GM12892 (cell line): Measurements from ENCODE around the gene ENDOD1. TPM values are rescaled to one million over a fixed set of nuclear protein-coding genes. Genes with fewer than 3 reads are reported as not detected.
A peak's percentile ranks its signal among the peaks of the same experiment; 100 is the strongest.
"Not testable (repeated sequence)": the region's sequence is repeated elsewhere in the genome, so short reads cannot be mapped to it uniquely, and the experiment has no call there.

ENCODE experiments used
- DNase-seq: peaks from one replicate; pipeline ENCODE4 v3.0.0; 2011; ENCODE audit not compliant: insufficient read length
- FAIRE-seq: peaks from 2 replicates; lab custom pipeline; 2011; peaks lifted over from hg19 to GRCh38; lab: Jason Lieb, UNC
- POLR2A ChIP-seq: IDR thresholded peaks from 2 replicates; pipeline ENCODE4 v1.6.1; 2011; ENCODE audit warnings: low read depth, low read length, control low read depth
- POLR2AphosphoS5 ChIP-seq: IDR thresholded peaks from 2 replicates; pipeline ENCODE4 v1.6.1; 2011; ENCODE audit warnings: low read depth, low read length, control low read depth
- TAF1 ChIP-seq: IDR thresholded peaks from 2 replicates; pipeline ENCODE4 v1.6.1; 2011; ENCODE audit warnings: low read depth, mild to moderate bottlenecking, control low read depth, low read length, borderline replicate concordance
- polyA plus RNA-seq: library from polyadenylated mRNA; unstranded; fragments of >200 nt; gene quantifications from one replicate; pipeline ENCODE4 v1.2.1, GENCODE V29; 2012; ENCODE audit warnings: missing spikeins, inconsistent platforms; ENCODE audit not compliant: missing spikeins

Gene ENDOD1, protein sequence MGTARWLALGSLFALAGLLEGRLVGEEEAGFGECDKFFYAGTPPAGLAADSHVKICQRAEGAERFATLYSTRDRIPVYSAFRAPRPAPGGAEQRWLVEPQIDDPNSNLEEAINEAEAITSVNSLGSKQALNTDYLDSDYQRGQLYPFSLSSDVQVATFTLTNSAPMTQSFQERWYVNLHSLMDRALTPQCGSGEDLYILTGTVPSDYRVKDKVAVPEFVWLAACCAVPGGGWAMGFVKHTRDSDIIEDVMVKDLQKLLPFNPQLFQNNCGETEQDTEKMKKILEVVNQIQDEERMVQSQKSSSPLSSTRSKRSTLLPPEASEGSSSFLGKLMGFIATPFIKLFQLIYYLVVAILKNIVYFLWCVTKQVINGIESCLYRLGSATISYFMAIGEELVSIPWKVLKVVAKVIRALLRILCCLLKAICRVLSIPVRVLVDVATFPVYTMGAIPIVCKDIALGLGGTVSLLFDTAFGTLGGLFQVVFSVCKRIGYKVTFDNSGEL
- polyA plus RNA-seq: 8.5 TPM

DNA sequence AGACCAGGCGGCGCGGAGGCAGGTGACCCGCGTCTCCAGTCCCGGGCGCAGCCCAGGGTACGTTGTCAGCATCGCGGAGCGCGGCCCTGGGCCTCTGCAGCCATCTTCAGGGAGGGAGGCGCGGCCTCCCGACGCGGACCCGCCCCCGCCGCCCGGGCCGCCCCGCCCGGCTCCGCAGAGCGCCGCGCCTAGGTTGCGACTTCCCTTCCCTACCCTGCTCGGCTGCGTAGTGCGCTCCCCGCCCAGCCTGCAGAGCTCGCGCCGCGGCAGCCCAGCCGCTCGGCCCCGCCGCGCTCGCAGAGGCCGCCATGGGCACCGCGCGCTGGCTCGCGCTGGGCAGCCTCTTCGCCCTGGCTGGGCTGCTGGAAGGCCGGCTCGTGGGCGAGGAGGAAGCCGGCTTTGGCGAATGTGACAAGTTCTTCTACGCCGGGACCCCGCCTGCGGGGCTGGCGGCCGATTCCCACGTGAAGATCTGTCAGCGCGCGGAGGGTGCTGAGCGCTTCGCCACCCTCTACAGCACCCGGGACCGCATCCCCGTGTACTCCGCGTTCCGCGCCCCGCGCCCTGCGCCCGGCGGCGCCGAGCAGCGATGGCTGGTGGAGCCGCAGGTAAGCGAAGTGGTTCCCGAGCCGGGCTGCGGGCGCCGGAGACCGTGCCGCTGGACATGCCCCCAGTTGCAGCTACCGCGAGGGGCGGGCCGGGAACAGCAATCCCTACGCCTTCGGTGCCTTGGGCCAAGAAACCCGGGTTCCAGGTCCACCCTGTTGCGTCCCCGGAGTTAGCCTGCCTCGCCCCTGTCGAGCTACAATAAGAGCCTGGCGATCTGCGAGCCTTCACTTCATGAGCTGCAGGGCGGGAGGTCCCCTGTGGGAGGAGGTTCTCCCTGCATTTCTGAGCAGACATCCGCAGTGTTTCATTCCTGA is at the start of gene ENDOD1:
TSS of gene ENDOD1 (plus strand) at position 227 of the 923 bp plus-strand sequence. CDS start at position 309, 82 bp downstream.
- peak; percentile 97 for FAIRE-seq
- TF ChIP-seq POLR2A (peak; percentile 86), POLR2AphosphoS5 (peak; percentile 60), TAF1 (peak; percentile 68)

DNA sequence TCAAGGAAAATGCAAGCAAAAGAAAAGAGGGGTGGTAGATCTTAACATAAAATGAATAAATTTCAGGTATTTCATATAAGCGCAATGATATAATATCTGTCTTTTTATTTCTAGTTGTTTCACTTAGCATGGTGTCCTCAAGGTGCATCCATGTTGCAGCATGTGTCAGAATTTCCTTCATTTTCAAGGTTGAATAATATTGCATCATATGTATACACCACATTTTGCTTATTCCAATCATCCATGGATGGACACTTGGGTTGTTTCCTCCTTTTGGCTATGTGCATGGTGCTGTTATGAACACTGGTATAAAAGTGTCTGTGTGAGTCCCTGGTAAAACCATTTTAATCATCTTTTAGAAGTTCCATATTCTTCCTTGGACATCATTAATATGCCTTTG is 47.4 kb upstream of the ENDOD1 start:
- DNase-seq: no peak
- FAIRE-seq: no peak
- no peak for TF ChIP-seq POLR2A
- TF ChIP-seq POLR2AphosphoS5: no peak
- no peak for TF ChIP-seq TAF1

More for the DNA sequence above, at the start of gene ENDOD1:
- peak; percentile 82 for DNase-seq

DNA sequence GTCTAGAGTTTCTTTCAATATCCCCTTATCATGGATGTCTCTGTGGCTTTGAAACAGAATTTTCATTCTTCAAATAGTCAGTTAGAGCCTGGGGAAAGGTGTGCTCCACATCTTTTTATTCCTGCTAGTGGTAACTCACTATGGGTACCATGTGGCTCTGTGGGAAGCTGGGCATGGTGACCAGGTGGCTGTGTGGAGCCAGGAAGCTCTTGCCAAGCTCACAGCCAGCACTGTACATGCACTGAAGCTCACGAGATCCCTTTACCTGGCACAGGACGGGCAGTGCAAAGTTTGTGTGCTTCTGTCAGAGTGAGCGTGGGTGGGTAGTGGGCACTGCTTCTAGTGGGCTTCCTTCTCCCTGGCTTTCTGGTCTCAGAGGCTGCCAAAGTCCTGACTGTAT is 46.7 kb upstream of the ENDOD1 start:
- DNase-seq (no peak), FAIRE-seq (no peak)
- TF ChIP-seq POLR2A (no peak), TAF1 (no peak), POLR2AphosphoS5 (no peak)

DNA sequence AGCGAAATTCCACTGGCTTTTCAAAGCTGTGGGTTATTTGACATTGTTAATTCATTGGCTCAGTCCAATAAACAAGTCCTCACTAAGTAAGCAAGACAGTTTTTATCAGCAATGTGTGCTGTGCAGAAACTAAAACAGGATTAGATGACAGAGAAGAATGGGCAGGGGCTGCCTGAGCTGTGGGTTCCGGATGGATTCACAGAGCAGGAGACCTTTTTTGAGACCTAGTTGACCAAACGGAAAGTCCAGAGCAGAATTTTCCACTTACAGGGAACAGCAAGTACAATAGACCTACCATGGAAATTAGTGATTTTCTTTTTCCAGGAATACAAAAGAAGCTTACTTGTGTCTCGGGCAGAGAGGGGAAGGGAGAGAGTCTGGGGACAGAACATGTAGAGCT is 45.6 kb upstream of the ENDOD1 start:
- FAIRE-seq (no peak), DNase-seq (no peak)
- TF ChIP-seq TAF1 (no peak), POLR2AphosphoS5 (no peak), POLR2A (no peak)

DNA sequence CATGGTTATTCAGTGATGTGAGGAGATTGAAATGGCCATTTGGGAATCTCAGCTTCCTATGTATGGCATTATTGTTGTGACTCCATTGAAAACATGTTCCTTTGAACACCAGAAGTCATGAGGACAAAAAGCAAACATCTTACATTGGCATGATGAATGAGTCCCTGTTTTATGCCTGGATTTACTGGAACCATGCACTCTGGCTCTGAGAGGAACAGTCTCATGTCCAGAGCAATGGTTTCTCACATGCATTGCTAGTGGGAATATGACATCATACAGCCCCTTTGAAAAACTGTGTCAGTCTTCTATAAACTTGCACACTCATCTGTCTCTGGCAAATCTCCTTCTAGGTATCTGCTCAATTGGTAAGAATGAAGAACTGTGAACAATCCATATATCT is 43.8 kb upstream of the ENDOD1 start:
- TF ChIP-seq POLR2A (no peak), POLR2AphosphoS5 (no peak), TAF1 (no peak)
- no peak for DNase-seq
- FAIRE-seq: no peak

DNA sequence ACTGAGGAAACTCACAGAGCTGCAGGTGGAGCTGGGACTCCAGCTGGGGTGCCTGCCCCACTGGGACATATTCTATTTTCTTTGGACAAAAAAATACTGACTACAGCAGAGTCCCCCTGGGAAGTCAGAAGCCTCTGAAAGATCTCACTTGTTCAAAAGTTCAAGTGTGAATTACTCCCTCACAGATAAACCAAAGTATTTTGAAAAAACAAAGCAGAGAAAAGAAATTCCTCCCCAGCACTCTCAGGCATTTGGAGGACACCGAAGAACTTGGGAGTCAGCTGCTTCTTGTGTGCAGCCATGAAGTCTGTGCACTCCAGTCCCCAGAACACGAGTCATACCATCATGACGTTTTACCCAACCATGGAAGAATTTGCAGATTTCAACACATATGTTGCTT is 40.5 kb upstream of the ENDOD1 start, which contains the start of gene KDM4F:
TSS of gene KDM4F (plus strand) at position 301 of the 400 bp plus-strand sequence.
- FAIRE-seq: peak; percentile 61

DNA sequence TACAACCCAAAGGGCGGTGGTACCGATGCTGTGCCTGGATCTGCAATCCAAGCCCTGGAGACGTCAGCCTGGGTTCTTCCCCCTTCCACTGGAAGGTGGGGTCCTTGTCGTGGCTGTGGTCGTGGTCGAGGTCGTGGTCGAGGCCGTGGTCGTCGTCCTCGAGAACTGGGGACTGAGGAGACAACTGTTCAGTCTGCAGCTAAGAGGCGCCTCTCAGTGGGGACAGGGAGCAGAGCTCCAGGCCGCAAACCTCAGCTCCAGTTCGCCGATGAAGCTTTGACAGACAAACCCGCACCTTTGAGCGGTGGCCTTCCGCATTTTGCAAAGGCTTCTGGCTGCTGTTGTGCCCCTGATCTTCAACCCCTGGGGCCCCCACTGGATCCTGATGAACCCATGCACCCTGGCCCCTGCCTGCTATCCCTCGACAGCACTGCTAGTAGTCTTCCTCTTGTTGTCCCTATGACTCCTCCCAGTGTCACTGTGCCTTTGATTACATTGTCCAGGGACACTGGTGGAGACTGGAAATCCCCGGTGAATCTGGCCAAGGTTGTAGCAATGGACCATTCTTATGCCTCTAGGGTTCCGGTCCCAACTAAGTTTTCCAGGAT is 38.9 kb upstream of the ENDOD1 start:
- FAIRE-seq: no peak
- no peak for DNase-seq
- TF ChIP-seq POLR2AphosphoS5: no peak
- no peak for TF ChIP-seq POLR2A
- no peak for TF ChIP-seq TAF1

More for the DNA sequence above, 40.5 kb upstream of the ENDOD1 start, which contains the start of gene KDM4F:
- DNase-seq: not testable (repeated sequence)

DNA sequence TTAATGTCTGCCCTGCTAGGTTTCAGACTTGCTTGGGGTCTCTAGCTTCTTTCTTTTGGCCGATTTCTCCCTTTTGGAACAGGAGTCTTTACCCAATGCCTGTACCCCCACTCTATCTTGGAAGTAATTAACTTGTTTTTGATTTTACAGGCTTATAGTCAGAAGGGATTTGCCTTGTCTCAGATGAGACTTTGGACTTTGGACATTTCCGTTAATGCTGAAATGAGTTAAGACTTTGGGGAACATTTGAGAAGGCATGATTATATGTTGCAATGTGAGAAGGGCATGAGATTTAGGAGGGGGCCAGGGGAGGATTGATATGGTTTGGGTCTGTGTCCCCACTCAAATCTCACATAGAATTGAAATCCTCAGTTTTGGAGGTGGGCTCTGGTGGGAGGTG is 35.3 kb upstream of the ENDOD1 start:
- no peak for TF ChIP-seq POLR2A
- no peak for TF ChIP-seq POLR2AphosphoS5
- no peak for TF ChIP-seq TAF1
- DNase-seq (no peak), FAIRE-seq (no peak)

DNA sequence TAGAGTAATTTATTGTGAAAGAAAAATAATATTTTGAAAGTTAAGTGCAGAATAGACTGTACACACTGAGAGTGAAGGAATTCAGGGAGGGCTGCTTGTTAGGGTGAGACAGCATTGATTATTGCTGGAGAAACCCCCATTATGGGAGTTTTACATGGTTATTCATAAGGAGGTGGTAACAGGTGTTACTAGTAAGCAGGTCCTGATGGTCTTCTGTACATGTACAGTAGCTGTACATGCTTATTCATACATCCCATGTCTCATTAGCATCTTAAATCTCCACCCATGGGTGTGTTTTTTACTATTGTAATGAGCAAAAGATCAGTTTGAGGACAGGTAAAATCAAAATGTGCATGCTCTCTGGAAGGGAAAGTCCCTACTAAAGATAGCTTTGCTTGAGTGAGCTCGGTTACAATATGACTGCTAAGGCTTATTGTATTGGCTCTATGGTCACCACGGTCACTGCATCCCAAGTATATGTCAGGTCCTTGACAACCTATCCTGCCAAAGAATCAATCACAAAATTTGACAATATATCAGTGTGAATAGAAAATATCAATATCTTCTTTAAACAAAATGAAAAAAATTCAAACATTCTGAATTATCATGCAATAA is 34.3 kb upstream of the ENDOD1 start:
- DNase-seq: no peak
- TF ChIP-seq POLR2A: no peak
- TF ChIP-seq TAF1: no peak
- TF ChIP-seq POLR2AphosphoS5: no peak
- FAIRE-seq: peak; percentile 96

DNA sequence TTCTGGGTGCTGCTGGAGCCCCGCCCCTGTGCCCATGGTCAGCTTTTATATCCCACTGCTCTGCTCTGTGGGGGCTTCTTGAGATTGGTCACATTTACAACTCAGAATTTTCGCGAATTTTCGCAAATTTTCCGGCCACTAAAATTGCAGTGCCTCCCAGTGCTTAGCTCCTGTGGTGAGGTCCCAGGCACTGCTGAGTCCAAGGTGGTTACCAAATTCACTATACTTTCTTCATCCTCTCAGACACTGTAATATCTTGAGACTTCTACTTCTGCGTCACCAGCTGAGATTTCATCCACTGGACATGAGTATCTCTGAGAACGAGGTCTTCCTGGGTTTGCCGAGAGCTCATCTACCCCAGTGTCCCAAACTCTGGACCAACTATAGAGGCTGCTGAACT is 31.7 kb upstream of the ENDOD1 start:
- DNase-seq (no peak), FAIRE-seq (no peak)
- TF ChIP-seq POLR2AphosphoS5 (no peak), POLR2A (no peak), TAF1 (no peak)
